ENCODE results near the gene ADAMTSL3.

The ADAMTSL3 gene

DNA sequence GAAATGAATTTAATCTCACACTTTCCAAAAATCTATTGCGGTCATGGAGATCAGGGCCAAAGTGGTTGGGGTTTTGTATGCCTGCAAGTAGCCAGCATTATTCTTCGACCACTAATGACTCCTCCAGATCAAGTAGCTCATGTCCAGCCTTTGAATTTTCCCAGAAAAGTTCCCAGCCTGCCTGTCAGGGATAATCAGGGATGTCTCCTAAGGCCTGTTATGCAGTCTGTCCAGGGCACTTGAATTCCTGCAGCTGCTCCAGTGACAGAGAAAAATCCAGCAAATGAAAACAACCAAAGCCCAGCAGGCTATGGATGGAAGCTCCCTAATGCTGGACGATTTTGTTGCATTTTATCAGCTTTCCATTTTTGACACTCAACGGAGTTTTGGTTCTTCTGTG, 215.4 kb downstream of the ADAMTSL3 start:
- no peak for DNase-seq (ENCODE audit: low read depth in 2 of 2)

GRCh38 chr15:83871808-83872559, 218.1 kb downstream of the ADAMTSL3 start:
- DNase-seq (ENCODE audit: low read depth in 2 of 2): no peak

DNA sequence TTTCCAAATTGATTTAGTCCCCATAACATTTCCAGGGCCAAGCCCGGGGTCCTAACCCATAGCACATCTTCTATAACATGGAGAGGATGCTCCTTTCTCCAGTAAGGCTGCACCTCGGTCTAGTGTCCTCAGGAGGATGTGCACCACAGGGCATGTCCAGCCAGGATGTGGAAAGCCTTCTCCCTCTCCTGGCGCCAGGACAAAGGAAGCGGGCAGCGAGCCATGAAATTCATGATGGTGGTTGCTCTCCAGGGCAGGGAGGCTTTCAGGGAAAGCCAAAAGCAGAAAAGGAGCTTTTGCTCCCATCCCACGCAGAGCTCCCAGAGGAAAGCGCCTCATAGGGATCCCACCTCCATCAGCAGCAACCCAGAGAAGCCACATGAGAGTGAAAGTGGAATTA, 220.0 kb downstream of the ADAMTSL3 start:
- DNase-seq (ENCODE audit: low read depth in 2 of 2): no peak

GRCh38 chr15:83880529-83880928, 226.6 kb downstream of the ADAMTSL3 start:
- DNase-seq (ENCODE audit: low read depth in 2 of 2): no peak

GRCh38 chr15:83881156-83881555, 227.2 kb downstream of the ADAMTSL3 start:
- DNase-seq (ENCODE audit: low read depth in 2 of 2): no peak

DNA sequence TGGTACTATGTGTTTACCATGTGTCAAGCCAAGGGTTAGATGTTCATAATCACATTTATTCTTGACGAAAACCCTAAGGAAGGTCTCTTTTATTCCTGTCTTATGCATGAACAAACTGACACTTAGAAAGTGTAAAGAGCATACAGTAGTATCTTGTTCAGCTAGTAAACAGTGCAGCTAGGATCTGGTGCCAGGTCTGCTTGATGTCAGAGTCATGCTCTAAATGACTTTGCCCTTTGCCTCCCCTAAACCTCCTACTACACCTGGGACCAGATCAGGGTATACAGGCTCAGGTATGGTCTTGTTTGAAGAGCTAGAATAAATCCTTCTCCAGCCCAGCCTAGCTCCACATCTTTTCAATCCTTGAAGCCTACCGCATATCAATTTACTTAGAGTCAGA, 232.4 kb downstream of the ADAMTSL3 start:
- DNase-seq (ENCODE audit: low read depth in 2 of 2): no peak

- no peak for DNase-seq (ENCODE audit: low read depth in 2 of 2)
Observed at GRCh38 chr15:83887404-83887803, 233.5 kb downstream of the ADAMTSL3 start.

DNA sequence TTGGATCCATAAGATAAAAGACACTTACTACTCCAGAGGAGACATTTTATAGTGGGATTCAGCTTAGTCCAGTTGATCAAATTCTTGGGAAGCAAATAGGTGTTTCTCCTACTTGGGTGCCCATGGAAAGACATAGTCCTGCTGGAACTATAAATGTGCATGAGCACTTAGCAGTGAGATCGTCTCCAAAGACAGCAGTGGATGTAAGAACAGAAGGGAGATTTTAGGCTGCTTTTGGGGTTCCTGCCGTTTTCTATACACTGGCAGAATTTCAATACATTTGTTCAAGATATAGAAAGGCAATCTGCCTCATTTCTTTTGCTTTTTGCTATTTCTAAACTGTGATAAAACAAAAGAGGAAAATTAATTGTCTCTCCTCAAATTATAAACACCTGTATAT, 234.0 kb downstream of the ADAMTSL3 start:
- DNase-seq (ENCODE audit: low read depth in 2 of 2): no peak

- no peak for DNase-seq (ENCODE audit: low read depth in 2 of 2)
Observed at GRCh38 chr15:83889995-83890394, 236.1 kb downstream of the ADAMTSL3 start.

DNA sequence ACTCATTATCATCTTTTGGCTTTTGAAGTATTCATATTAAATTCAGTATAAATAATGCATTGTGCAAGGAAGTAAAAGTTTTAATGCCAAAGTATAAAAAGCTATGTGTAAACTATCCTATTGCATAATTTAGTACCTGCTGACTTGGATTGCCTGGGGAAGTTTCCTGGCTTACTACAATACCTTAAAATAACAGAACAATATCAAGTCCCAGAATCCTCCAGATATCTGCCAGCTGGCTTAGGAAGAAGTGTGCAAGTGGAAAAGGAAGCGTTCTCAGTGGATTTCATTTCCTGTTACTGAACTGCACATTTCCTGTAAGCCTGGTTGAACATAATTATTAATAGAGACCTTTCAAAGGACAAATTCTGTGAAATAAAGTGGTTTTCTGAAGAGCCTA, 236.7 kb downstream of the ADAMTSL3 start:
- DNase-seq (ENCODE audit: low read depth in 2 of 2): no peak

DNA sequence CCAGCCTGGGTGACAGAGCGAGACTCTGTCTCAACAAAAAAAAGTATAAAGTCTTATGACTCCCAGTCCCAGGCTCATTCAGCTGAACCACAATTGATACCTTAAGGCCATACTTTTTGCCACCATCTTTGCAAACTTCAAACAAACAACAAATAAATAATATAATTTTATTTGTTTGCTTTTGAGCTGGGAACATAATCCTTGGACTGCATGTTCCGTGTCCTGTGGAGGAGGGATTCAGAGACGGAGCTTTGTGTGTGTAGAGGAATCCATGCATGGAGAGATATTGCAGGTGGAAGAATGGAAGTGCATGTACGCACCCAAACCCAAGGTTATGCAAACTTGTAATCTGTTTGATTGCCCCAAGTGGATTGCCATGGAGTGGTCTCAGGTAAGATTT, 238.6 kb downstream of the ADAMTSL3 start:
- DNase-seq (ENCODE audit: low read depth in 2 of 2): no peak

DNA sequence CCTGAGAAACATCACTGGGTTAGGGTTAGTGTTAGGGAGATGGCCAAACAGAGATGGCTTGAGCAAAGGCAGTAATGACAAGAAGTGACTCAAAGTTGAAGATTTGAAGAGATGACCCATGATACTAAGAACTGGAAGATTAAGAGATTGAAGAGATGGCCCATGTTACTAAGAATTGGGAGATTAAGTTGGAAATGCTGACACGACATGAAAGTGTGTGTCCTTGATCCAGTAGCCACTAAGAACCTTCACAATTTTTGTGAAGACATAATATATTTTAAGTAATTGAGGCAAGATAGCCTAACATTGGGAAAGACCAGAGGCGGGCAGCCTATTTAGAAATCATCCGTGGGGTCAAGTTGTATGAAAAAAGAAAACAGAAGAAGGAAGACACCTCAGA, 239.4 kb downstream of the ADAMTSL3 start:
- DNase-seq (ENCODE audit: low read depth in 2 of 2): no peak

DNA sequence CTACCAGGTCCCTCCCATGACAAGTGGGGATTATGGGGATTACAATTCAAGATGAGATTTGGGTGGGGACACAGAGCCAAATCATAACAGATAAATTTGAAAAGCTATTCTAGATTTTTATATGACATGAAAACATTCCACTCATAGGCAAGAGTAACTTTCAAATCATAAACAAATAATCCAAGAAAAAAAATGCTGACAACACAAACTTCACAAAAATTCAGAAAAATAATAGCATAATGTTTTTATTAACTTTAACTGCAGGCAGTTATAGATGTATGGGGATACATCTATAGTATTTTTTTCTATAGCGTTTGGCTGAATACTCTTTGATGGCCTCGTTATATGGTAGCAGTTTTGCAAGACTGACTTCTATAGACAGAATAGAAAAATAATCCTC, 243.1 kb downstream of the ADAMTSL3 start:
- no peak for DNase-seq (ENCODE audit: low read depth in 2 of 2)

GRCh38 chr15:83898361-83898760, 244.4 kb downstream of the ADAMTSL3 start:
- DNase-seq (ENCODE audit: low read depth in 2 of 2): no peak

DNA sequence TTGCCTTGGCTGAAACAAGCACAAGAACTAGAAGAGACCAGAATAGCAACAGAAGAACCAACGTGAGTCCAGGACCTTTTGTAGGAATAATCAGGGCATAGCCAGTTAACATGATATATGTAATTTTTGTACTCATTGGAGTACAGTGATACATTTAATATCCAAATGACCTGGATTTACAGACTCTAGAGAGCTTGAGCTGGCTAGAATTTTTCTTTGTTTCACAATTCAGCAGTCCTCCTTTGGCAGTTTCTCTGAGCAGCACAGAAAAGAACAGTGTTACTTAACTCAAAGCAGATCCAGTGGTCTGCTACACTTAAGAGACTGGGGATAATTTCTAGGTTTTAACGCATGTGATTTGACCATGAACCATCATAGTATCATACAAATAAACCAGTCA, 245.7 kb downstream of the ADAMTSL3 start:
- DNase-seq (ENCODE audit: low read depth in 2 of 2): no peak

GRCh38 chr15:83904107-83905040, 250.5 kb downstream of the ADAMTSL3 start:
- DNase-seq (ENCODE audit: low read depth in 2 of 2): no peak

DNA sequence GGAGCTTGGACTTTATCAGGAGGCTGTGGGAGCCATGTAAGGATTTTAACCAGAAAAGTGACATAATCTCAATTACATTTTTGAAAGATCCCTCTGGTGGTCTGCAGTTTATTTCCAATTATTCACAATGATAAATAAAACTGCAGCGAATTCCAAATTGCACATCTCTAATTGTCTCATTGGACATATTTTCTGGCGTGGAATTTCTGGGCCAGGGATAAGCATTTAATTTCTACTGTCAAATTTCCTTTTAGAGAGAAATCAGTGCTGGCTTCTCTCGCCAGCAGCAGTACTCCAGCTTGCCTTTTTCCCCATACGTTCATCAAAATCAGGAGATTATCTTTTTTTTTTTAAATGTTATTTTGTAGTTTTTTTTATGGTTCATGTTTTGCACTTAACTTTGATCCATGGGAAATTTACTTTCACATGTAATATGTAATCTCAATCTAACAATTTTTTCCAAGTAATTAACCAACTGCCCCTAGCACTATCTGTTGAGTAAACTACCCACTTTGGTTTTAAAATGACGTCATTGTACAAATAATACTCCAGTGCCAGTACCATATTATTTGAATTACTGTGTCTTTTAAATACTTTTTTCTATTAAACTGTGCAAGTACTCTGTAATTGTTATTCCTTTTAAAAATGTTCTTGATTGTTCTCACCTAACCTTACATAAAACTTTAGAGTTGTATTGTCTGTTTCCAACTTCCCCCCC, 251.8 kb downstream of the ADAMTSL3 start:
- DNase-seq (ENCODE audit: low read depth in 2 of 2): no peak

- no peak for DNase-seq (ENCODE audit: low read depth in 2 of 2)
Observed at GRCh38 chr15:83911345-83911744, 257.4 kb downstream of the ADAMTSL3 start.

- no peak for DNase-seq (ENCODE audit: low read depth in 2 of 2)
Observed at GRCh38 chr15:83912343-83912742, 258.4 kb downstream of the ADAMTSL3 start.

GRCh38 chr15:83913034-83913632, 259.2 kb downstream of the ADAMTSL3 start:
- no peak for DNase-seq (ENCODE audit: low read depth in 2 of 2)

- DNase-seq (ENCODE audit: low read depth in 2 of 2): no peak
Observed at GRCh38 chr15:83914906-83915305, 261.0 kb downstream of the ADAMTSL3 start.

DNA sequence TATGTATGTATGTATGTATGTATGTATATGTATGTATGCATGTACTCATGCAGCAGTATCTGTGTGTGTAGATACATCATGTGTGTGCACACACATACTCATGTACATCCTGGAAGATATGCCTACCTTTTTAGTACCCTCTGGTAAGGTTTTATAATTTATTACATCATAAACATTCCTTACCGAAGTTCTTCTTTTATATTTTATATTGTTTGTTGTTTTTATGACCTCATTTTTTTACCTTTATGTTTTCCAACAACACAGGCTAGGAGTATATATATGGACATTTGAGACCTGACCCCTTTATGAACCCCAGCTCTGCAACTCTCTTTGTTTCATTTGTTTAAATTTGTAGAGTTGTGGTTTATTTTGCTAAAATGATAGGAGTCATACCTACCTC, 263.5 kb downstream of the ADAMTSL3 start:
- no peak for DNase-seq (ENCODE audit: low read depth in 2 of 2)

Data from stimulated activated CD8-positive, alpha-beta memory T cell treated with anti-CD3 and anti-CD28 coated beads, Interleukin-2, amount 100 ng/mL, for 1 hour (primary cell).